HG02970 (cell line): ENCODE results near the gene CELSR2.

Experiments used
- ATAC-seq: cut with Tn5 transposase; IDR thresholded peaks from one replicate; pipeline ENCODE4 v1.9.1; 2021; ENCODE audit warnings: mild to moderate bottlenecking, moderate library complexity, moderate number of reproducible peaks; ENCODE audit not compliant: unreplicated experiment, low FRiP score

Gene CELSR2

GRCh38 chr1:109251277-109252166 is 2.2 kb downstream of the CELSR2 start:
- ATAC-seq, result no peak

GRCh38 chr1:109252167-109252892 is 3.0 kb downstream of the CELSR2 start:
- no peak for ATAC-seq

GRCh38 chr1:109252893-109253802 is 3.8 kb downstream of the CELSR2 start:
- no peak for ATAC-seq

- ATAC-seq, result no peak
Measured at GRCh38 chr1:109253803-109254620, 4.7 kb downstream of the CELSR2 start.

GRCh38 chr1:109254621-109255096 is 5.3 kb downstream of the CELSR2 start:
- ATAC-seq, result no peak

- no peak for ATAC-seq
Measured at GRCh38 chr1:109255097-109255651, 5.8 kb downstream of the CELSR2 start.

- ATAC-seq, result no peak
Measured at GRCh38 chr1:109255678-109256077, 6.3 kb downstream of the CELSR2 start.

- no peak for ATAC-seq
Measured at GRCh38 chr1:109256085-109256484, 6.7 kb downstream of the CELSR2 start.

- no peak for ATAC-seq
Measured at GRCh38 chr1:109256971-109257681, 7.8 kb downstream of the CELSR2 start.

- no peak for ATAC-seq
Measured at GRCh38 chr1:109257682-109258421, 8.5 kb downstream of the CELSR2 start.

- no peak for ATAC-seq
Measured at GRCh38 chr1:109258481-109259466, 9.4 kb downstream of the CELSR2 start.

GRCh38 chr1:109259674-109260557 is 10.6 kb downstream of the CELSR2 start:
- no peak for ATAC-seq

- no peak for ATAC-seq
Measured at GRCh38 chr1:109261006-109261405, 11.7 kb downstream of the CELSR2 start.

- ATAC-seq, result no peak
Measured at GRCh38 chr1:109261578-109261977, 12.2 kb downstream of the CELSR2 start.

GRCh38 chr1:109262231-109263055 is 13.1 kb downstream of the CELSR2 start:
- no peak for ATAC-seq
